Breast epithelium (tissue), 4 donors: ENCODE data around the gene FAM43A. TPM values are rescaled to one million over a fixed set of nuclear protein-coding genes. Genes with fewer than 3 reads are reported as not detected.

Experiments used
- DNase-seq, 2 donors: peaks; one replicate each; pipeline ENCODE4 v3.0.0-alpha.2; 2019; ENCODE audit warnings: low spot score in 2 of 2
- H3K27ac ChIP-seq, 2 donors: fragments of 200-600 bp; sonication (generic) in 1 of 2; one replicate each; pipeline ENCODE4 v1.5.1; 2016 to 2019; ENCODE audit warnings: mild to moderate bottlenecking in 1 of 2
- H3K27me3 ChIP-seq, 2 donors: fragments of 200-600 bp; sonication (generic) in 1 of 2; one replicate each; pipeline versions ENCODE4 v1.5.1 to v1.6.0; 2017 to 2019; ENCODE audit warnings: control low read depth in 1 of 2, mild to moderate bottlenecking in 1 of 2
- H3K36me3 ChIP-seq: fragments of 200-600 bp; one replicate; pipeline ENCODE4 v1.5.1; 2019
- H3K4me1 ChIP-seq, 2 donors: fragments of 200-600 bp; sonication (generic); one replicate each; pipeline ENCODE4 v1.5.1; 2016 to 2019; ENCODE audit warnings: control low read depth in 1 of 2
- H3K4me3 ChIP-seq, 3 donors: fragments of 200-600 bp; sonication (generic); 1 replicate in 2 of 3; 2 replicates in 1 of 3; pipeline ENCODE4 v1.5.1; 2016 to 2019; ENCODE audit warnings: mild to moderate bottlenecking in 3 of 3, moderate library complexity in 2 of 3
- H3K9me3 ChIP-seq, 2 donors: fragments of 200-600 bp; sonication (generic) in 1 of 2; one replicate each; pipeline ENCODE4 v1.5.1; 2016 to 2019; ENCODE audit warnings: control low read depth in 1 of 2
- POLR2A ChIP-seq: fragments of 450-650 bp; IDR thresholded peaks from one replicate; pipeline ENCODE4 v1.6.1; 2016; ENCODE audit warnings: antibody characterized with exemption, mild to moderate bottlenecking, moderate library complexity
- POLR2AphosphoS5 ChIP-seq, 3 donors: sonication (generic); formaldehyde crosslinking; IDR thresholded peaks; one replicate each; pipeline ENCODE4 v1.6.1; 2017; ENCODE audit warnings: antibody characterized with exemption in 3 of 3
- intact Hi-C: fragments of 100-400 bp; cut with DNase I; formaldehyde crosslinking; loops from one replicate; pipeline ENCODE4 v1.15.1; 2023; ENCODE audit warnings: low total_unique reads
- total RNA-seq, 3 donors: library from RNA; depleted of rRNA; stranded (reverse); fragments of >200 nt; gene quantifications; one replicate each; pipeline ENCODE4 v1.1.0, GENCODE V29; 2016
- TF ChIP-seq, protein P1 (sequence below), 3 donors: fragments of 450-650 bp; IDR thresholded peaks; one replicate each; pipeline ENCODE4 v1.5.1; 2016 to 2017; ENCODE audit warnings: antibody characterized with exemption in 3 of 3, mild to moderate bottlenecking in 3 of 3, moderate library complexity in 3 of 3

The FAM43A gene
- total RNA-seq, 3 donors from 2014 or later: 10.1 to 16.7 (median 15.5) TPM

GRCh38 chr3:194690501-194691372 lies 5.1 kb downstream of the FAM43A start:
- no peak overlapping the region for H3K4me3 ChIP-seq
- intact Hi-C loops: no loop called here
- H3K9me3 ChIP-seq: no peaks in the 10 kb centered on the region
- TF ChIP-seq POLR2A: no peak
- TF ChIP-seq, protein P1, sequence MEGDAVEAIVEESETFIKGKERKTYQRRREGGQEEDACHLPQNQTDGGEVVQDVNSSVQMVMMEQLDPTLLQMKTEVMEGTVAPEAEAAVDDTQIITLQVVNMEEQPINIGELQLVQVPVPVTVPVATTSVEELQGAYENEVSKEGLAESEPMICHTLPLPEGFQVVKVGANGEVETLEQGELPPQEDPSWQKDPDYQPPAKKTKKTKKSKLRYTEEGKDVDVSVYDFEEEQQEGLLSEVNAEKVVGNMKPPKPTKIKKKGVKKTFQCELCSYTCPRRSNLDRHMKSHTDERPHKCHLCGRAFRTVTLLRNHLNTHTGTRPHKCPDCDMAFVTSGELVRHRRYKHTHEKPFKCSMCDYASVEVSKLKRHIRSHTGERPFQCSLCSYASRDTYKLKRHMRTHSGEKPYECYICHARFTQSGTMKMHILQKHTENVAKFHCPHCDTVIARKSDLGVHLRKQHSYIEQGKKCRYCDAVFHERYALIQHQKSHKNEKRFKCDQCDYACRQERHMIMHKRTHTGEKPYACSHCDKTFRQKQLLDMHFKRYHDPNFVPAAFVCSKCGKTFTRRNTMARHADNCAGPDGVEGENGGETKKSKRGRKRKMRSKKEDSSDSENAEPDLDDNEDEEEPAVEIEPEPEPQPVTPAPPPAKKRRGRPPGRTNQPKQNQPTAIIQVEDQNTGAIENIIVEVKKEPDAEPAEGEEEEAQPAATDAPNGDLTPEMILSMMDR (IDR thresholded peaks at IDR 0.05): no peak
- TF ChIP-seq POLR2AphosphoS5 (IDR thresholded peaks at IDR 0.05): no peak
- no peak for DNase-seq
- H3K27ac ChIP-seq: peak overlapping the region in 1 of 2 donors; percentile 32
- H3K27me3 ChIP-seq: no peaks in the 10 kb centered on the region
- no peaks in the 10 kb centered on the region for H3K36me3 ChIP-seq
- no peaks in the 10 kb centered on the region for H3K4me1 ChIP-seq

DNA sequence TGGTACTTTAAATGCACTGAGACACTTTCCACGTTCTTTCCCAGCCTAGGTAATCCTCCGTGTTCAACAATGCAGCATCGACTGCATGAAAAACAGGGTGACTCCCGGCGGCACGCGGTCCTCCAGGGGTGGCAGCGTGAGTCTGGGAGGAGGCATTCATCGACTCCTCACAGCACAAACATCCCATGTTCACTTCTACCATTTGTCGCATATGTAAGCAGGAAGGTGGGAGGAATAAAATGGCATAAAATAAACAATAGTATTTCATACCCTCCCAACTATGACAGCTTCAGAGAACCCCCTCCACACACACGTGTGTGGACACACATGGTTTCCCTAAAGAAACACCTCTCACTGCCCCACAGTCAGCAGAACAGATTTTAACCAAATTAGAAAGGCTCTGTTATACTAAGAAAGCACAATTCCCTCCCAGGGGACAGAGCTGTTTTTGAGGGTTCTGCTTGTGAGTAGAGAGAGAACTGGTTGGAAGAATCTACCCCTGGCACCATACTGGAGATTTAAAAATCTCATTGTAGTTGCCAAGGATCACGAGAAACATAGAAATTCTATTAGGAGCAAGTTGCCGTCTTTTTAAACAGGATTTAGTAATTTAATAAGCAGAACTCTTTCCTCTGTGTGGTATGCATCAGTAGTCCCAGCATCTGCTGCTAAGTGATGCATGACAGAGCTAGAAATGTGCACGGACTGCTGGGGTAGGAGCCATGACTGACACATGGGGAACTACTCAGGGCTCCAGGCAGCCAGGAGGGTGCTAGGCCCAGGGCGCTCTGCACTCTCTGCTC lies 6.0 kb downstream of the FAM43A start:
- H3K9me3 ChIP-seq: no peaks in the 10 kb centered on the region
- no peaks in the 10 kb centered on the region for H3K4me1 ChIP-seq
- H3K27ac ChIP-seq: peak overlapping the region in 1 of 2 donors; percentile 32
- H3K4me3 ChIP-seq: no peak overlapping the region
- DNase-seq: no peak
- TF ChIP-seq POLR2AphosphoS5 (IDR thresholded peaks at IDR 0.05) (no peak), POLR2A (no peak)
- TF ChIP-seq, protein P1 (IDR thresholded peaks at IDR 0.05): no peak
- H3K36me3 ChIP-seq: no peaks in the 10 kb centered on the region
- intact Hi-C loops: no loop called here
- no peaks in the 10 kb centered on the region for H3K27me3 ChIP-seq

DNA sequence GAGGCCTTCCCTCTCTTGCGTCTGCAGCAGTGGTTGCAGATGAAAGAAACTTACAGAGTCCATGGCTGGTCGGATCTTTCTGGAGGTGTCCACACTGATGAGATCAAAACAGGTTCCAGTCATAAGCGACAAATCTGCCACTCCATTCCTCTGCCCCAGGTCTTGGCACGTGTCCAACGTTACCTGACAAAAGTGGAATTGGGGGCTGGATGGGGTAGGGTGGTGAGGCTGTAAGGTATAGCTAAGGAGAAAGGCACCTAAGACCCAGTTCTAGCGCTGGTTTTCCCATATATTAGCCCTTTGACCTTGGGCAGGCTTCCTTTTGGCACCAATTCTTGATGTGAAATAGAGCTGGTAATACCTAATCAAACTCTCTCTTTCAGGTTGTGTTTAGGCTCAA lies 11.0 kb downstream of the FAM43A start:
- DNase-seq: no peak
- TF ChIP-seq POLR2AphosphoS5 (IDR thresholded peaks at IDR 0.05) (no peak), POLR2A (no peak)
- H3K27ac ChIP-seq: no peak overlapping the region
- H3K36me3 ChIP-seq: no peaks in the 10 kb centered on the region
- intact Hi-C loops: no loop called here
- H3K27me3 ChIP-seq: no peaks in the 10 kb centered on the region
- H3K4me3 ChIP-seq: no peak overlapping the region
- peaks cover 7 to 8% of the 10 kb centered on the region in 2 donors for H3K9me3 ChIP-seq
- H3K4me1 ChIP-seq: no peaks in the 10 kb centered on the region

- intact Hi-C loops: no loop called here
- H3K27ac ChIP-seq: no peak overlapping the region
- no peak for TF ChIP-seq POLR2A
- TF ChIP-seq, protein P1 (IDR thresholded peaks at IDR 0.05): no peak
- no peak for TF ChIP-seq POLR2AphosphoS5 (IDR thresholded peaks at IDR 0.05)
- H3K9me3 ChIP-seq: peaks cover 7 to 8% of the 10 kb centered on the region in 2 donors
- H3K27me3 ChIP-seq: no peaks in the 10 kb centered on the region
- H3K4me3 ChIP-seq: no peak overlapping the region
- H3K4me1 ChIP-seq: no peaks in the 10 kb centered on the region
- no peaks in the 10 kb centered on the region for H3K36me3 ChIP-seq
- no peak for DNase-seq
Observed at GRCh38 chr3:194702545-194702944, 16.9 kb downstream of the FAM43A start.

- H3K27ac ChIP-seq: no peak overlapping the region
Observed at GRCh38 chr3:194705227-194705626, 19.5 kb downstream of the FAM43A start.

More at GRCh38 chr3:194705227-194705626, 19.5 kb downstream of the FAM43A start:
- intact Hi-C loops: no loop called here
- no peak for TF ChIP-seq POLR2A
- TF ChIP-seq, protein P1 (IDR thresholded peaks at IDR 0.05): no peak
- no peak for TF ChIP-seq POLR2AphosphoS5 (IDR thresholded peaks at IDR 0.05)
- Histone ChIP-seq H3K4me1 (no peaks in the 10 kb centered on the region), H3K27me3 (no peaks in the 10 kb centered on the region), H3K36me3 (no peaks in the 10 kb centered on the region), H3K9me3 (no peaks in the 10 kb centered on the region), H3K4me3 (no peak overlapping the region)
- no peak for DNase-seq
